Osteoblast (primary cell): ENCODE measurements around the gene DDX47. TPM values are rescaled to one million over a fixed set of nuclear protein-coding genes. Genes with fewer than 3 reads are reported as not detected.
A peak's percentile ranks its signal among the peaks of the same experiment; 100 is the strongest.

Source experiments
- DNase-seq: peaks from one replicate; pipeline ENCODE4 v3.0.0; 2011; ENCODE audit warnings: low spot score, mixed read lengths; ENCODE audit not compliant: insufficient read length; ENCODE audit errors: missing footprints
- H2AFZ ChIP-seq: 2 replicates; pipeline ENCODE4 v1.6.0; 2011; ENCODE audit warnings: mild to moderate bottlenecking, low read length
- H3K27ac ChIP-seq: 2 replicates; pipeline ENCODE4 v1.5.1; 2011; ENCODE audit warnings: mild to moderate bottlenecking, low read depth, low read length, moderate library complexity
- H3K27me3 ChIP-seq: 2 replicates; pipeline ENCODE4 v1.6.0; 2012; ENCODE audit warnings: mild to moderate bottlenecking, control low read depth, inconsistent platforms, low read length, moderate library complexity; ENCODE audit not compliant: insufficient read depth
- H3K36me3 ChIP-seq: 2 replicates; pipeline ENCODE4 v1.5.1; 2011; ENCODE audit warnings: mild to moderate bottlenecking, low read length, control low read depth, moderate library complexity; ENCODE audit not compliant: insufficient read depth
- H3K4me1 ChIP-seq: 2 replicates; pipeline ENCODE4 v1.5.1; 2011; ENCODE audit warnings: mild to moderate bottlenecking, low read length, control low read depth, moderate library complexity; ENCODE audit not compliant: insufficient read depth
- H3K4me2 ChIP-seq: 2 replicates; pipeline ENCODE4 v1.6.0; 2011; ENCODE audit warnings: mild to moderate bottlenecking, low read length; ENCODE audit not compliant: insufficient read depth
- H3K4me3 ChIP-seq: fragments of 200-600 bp; sonication (generic); 3 replicates; pipeline ENCODE4 v1.5.1; 2012; ENCODE audit warnings: mild to moderate bottlenecking, low read length, inconsistent platforms; ENCODE audit not compliant: insufficient read depth
- H3K79me2 ChIP-seq: 2 replicates; pipeline ENCODE4 v1.6.0; 2012; ENCODE audit warnings: mild to moderate bottlenecking, low read length, control low read depth, inconsistent platforms; ENCODE audit not compliant: insufficient read depth
- H3K9me3 ChIP-seq: 2 replicates; pipeline ENCODE4 v1.5.1; 2011; ENCODE audit warnings: low read depth, low read length, control low read depth
- H4K20me1 ChIP-seq: 2 replicates; pipeline ENCODE4 v1.6.0; 2012; ENCODE audit warnings: mild to moderate bottlenecking, low read length, control low read depth; ENCODE audit not compliant: insufficient read depth
- total RNA-seq: library from RNA; depleted of rRNA; stranded (reverse); fragments of >200 nt; gene quantifications from 2 replicates; pipeline ENCODE4 v1.2.3, GENCODE V29; 2012
- TF ChIP-seq, protein P1 (sequence below): IDR thresholded peaks from 2 replicates; pipeline ENCODE4 v1.5.1; 2011; ENCODE audit warnings: mild to moderate bottlenecking, low read depth, low read length, moderate library complexity; ENCODE audit errors: extremely low read depth

DDX47 gene
- total RNA-seq, 1 donor: 60.8 TPM

DNA sequence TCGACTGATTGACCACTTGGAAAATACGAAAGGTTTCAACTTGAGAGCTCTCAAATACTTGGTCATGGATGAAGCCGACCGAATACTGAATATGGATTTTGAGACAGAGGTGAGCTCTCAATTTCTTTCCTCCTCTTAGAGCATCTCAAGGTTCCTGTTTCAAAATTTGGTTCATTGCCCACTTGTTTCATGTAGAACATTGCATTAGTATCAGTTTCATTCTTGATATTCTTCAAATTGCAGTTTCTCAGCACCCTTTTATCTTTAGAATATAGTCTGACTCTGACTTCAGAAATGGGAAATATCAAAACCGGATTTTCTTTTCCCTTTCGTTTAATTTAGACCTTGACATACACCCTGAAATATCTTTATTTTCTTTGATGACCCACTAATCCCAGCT, 8.8 kb downstream of the DDX47 start:
- no peak for DNase-seq
- peaks cover 35% of the 10 kb centered on the region for H3K79me2 ChIP-seq
- H3K4me1 ChIP-seq: peaks cover 60% of the 10 kb centered on the region
- no peak overlapping the region for H3K4me3 ChIP-seq
- no peak overlapping the region for H3K4me2 ChIP-seq
- TF ChIP-seq, protein P1, sequence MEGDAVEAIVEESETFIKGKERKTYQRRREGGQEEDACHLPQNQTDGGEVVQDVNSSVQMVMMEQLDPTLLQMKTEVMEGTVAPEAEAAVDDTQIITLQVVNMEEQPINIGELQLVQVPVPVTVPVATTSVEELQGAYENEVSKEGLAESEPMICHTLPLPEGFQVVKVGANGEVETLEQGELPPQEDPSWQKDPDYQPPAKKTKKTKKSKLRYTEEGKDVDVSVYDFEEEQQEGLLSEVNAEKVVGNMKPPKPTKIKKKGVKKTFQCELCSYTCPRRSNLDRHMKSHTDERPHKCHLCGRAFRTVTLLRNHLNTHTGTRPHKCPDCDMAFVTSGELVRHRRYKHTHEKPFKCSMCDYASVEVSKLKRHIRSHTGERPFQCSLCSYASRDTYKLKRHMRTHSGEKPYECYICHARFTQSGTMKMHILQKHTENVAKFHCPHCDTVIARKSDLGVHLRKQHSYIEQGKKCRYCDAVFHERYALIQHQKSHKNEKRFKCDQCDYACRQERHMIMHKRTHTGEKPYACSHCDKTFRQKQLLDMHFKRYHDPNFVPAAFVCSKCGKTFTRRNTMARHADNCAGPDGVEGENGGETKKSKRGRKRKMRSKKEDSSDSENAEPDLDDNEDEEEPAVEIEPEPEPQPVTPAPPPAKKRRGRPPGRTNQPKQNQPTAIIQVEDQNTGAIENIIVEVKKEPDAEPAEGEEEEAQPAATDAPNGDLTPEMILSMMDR: no peak
- no peak overlapping the region for H2AFZ ChIP-seq
- H4K20me1 ChIP-seq: no peaks in the 10 kb centered on the region
- H3K27me3 ChIP-seq: no peaks in the 10 kb centered on the region
- H3K27ac ChIP-seq: peak overlapping the region; percentile 95
- no peaks in the 10 kb centered on the region for H3K9me3 ChIP-seq
- peaks cover 71% of the 10 kb centered on the region for H3K36me3 ChIP-seq

DNA sequence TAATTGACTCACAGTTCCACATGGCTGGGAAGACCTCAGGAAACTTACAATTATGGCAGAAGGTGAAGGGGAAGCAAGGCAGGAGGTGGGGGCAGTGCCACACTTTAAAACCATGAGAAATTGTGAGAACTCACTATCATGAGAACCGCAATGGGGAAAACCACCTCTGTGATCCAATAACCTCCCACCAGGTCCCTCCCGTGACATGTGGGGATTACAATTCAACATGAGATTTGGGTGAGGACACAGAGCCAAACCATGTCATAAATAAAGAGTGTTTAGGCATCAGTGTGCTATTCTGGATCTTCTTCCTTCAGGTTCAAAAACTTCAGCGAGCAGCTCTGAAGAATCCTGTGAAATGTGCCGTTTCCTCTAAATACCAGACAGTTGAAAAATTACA, 9.7 kb downstream of the DDX47 start:
- Histone ChIP-seq H4K20me1 (no peaks in the 10 kb centered on the region), H3K4me3 (no peak overlapping the region), H2AFZ (no peak overlapping the region), H3K4me1 (peaks cover 57% of the 10 kb centered on the region), H3K36me3 (peaks cover 73% of the 10 kb centered on the region), H3K27me3 (no peaks in the 10 kb centered on the region), H3K27ac (peak overlapping the region; percentile 95), H3K9me3 (no peaks in the 10 kb centered on the region), H3K79me2 (peaks cover 26% of the 10 kb centered on the region), H3K4me2 (peak overlapping the region; percentile 25)
- TF ChIP-seq, protein P1: no peak
- DNase-seq: no peak

DNA sequence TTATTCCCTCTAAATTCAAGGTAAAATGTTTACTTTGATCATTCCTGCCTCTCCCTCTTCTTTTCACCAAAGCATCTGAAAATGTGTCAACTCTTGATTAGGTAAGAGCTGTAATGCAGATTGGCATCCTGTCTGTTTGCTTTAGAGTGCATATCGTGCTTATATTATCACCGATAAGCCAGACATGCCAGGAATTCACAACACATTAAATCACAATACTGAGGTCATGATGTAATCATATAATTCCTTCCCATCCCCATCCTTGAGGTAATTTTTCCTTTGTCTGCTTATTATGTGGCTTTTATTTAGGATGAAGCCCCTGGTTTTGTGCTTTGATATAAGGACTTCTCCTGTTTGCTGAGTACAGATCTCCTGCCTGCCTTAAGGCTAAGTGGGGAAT, 10.2 kb downstream of the DDX47 start:
- Histone ChIP-seq H3K4me3 (no peak overlapping the region), H3K27ac (peak overlapping the region; percentile 95), H3K9me3 (no peaks in the 10 kb centered on the region), H2AFZ (no peak overlapping the region), H4K20me1 (no peaks in the 10 kb centered on the region), H3K27me3 (no peaks in the 10 kb centered on the region), H3K4me2 (peak overlapping the region; percentile 25), H3K36me3 (peaks cover 76% of the 10 kb centered on the region), H3K4me1 (peaks cover 57% of the 10 kb centered on the region), H3K79me2 (peaks cover 23% of the 10 kb centered on the region)
- TF ChIP-seq, protein P1: no peak
- DNase-seq: peak; percentile 80

DNA sequence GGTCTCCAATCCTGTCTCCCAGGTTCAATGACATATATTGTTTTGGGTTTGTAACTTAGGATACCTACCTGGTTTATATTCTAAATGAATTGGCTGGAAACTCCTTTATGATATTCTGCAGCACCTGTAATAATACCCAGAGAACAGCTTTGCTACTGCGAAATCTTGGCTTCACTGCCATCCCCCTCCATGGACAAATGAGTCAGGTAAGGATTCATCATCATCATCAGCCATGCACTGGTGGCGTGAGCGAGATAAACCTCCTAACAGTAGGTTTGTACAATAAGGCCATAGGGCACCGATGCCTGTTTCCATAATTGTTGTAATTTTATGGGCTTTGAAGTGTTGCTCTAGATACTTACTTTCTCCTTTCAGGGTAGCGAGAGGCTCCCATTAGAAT, 10.7 kb downstream of the DDX47 start:
- no peak overlapping the region for H3K4me3 ChIP-seq
- peaks cover 81% of the 10 kb centered on the region for H3K36me3 ChIP-seq
- no peaks in the 10 kb centered on the region for H3K9me3 ChIP-seq
- H3K4me1 ChIP-seq: peaks cover 52% of the 10 kb centered on the region
- no peaks in the 10 kb centered on the region for H4K20me1 ChIP-seq
- no peak for DNase-seq
- peak overlapping the region; percentile 25 for H3K4me2 ChIP-seq
- peaks cover 20% of the 10 kb centered on the region for H3K79me2 ChIP-seq
- peak overlapping the region; percentile 95 for H3K27ac ChIP-seq
- TF ChIP-seq, protein P1: no peak
- H2AFZ ChIP-seq: no peak overlapping the region
- no peaks in the 10 kb centered on the region for H3K27me3 ChIP-seq
